Measurements from ENCODE around the gene SNX2.
A peak's percentile ranks its signal among the peaks of the same experiment; 100 is the strongest.
"Not testable (repeated sequence)": the region's sequence is repeated elsewhere in the genome, so short reads cannot be mapped to it uniquely, and the experiment has no call there.

Gene SNX2

GRCh38 chr5:122774861-122775549 is at the start of gene SNX2:
SNX2 (plus strand) TSS chr5:122775080; CDS start chr5:122775104, 24 bp downstream.
- peak; percentile 46 for DNase-seq

DNA sequence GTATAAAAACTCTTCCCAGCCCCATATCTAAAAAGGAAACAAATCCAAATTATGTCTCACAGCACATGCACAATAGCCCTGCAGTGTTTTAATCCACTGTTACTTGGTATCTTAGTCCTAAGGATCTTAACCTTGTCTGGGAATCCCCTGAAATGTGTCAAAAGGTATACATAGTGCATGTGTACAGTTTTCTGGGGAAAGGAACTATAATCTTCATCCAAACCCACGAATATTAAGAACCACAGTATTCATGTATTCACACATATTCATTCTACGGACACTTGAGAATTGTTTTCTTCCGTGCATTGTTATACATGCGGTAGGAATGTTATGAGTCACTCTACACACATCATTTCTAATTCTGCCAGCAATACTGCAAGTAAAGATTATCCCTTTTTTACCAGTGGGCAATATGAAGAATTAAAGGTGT is 47.8 kb upstream of the SNX2 start:
- DNase-seq, result no peak

DNA sequence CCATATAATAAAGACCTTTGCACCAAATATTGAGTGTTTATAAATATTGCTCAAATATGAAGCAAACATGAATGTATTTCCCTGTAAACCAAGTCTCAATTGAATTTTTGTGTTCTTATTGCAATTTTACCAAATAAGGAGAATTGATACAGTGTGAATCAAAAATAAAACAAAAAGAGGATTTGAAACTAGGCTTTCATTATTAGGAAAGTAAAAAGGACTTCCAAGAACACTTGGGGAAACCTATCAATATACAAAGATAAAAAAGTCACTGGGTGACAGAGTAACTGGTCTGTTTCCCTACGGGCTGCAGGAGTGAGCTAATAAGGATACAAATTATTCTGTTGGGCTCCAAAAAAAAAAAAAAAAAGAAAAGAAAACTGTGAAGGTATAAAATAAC is 44.8 kb upstream of the SNX2 start:
- DNase-seq, result no peak

DNA sequence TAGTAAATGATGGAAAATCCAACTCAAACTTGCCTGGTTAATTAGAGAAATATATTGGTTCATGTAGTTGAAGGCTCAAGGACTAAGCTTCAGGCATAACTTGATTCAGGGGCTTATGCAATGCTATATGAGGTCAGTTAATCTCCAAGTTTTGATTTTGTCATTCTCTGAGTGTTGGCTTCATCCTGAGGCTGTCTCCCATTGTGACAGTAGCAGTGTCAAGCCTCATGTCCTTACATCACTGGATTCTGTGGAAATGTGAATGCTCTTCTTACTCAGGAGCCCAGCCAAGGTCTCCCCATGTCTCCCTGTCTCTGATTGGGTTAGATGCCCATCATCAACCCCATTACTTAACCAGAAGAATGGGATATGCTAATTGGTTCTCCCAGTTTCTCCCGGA is 44.4 kb upstream of the SNX2 start:
- DNase-seq, result no peak

DNA sequence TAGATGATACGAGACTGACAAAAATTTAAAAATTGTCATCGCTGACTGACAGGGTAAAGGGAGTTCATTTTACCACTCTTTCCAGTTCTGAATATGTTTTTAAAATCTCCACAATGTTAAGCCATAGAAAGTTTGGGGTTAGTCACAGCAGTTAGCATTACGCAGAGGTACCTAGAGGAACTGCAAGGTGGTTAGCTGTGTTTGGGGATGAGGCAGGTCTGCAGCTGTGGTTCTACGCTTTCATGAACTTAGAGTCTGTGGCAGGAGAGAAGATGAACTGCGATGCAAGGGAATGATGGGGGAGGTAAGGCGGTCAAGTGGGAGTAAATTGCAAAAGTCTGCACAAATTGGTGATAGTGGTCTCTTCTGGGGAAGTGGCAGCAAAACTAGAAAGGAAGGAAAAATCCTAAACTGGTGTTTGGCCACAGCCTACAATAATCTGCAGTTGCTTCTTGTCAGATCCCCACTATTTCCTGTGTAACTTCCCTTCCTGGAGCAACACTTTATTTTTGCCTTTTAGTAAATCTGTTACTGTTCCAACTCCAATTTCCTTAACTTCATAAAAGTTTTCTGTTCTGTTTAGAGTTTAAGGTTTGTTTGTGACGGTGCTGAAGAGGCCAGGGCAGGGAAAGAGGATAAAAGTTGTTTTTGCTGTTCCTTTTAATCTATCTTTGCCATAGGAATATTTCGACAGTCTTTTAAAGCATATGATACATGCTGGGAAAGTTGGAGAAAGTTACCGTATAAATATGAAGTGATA is 38.6 kb upstream of the SNX2 start:
- DNase-seq, result no peak

DNA sequence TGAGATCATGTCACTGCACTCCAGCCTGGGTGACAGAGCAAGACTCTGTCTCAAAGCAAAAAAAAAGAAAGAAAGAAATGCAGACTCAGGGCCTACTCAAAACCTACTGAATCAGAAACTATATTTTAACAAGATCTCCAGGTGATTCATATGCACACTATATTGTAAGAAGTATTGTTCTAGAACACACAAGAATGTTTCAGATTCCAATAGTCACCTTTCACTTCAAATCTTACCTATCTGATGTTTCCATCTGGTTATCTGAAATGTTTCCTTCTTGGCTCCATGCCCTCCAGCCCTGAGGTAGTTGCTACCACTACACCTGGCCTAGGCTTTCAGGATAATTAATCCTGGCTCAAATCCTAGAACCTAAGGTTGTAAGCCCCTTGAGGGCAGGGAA is 36.8 kb upstream of the SNX2 start:
- no peak for DNase-seq

DNA sequence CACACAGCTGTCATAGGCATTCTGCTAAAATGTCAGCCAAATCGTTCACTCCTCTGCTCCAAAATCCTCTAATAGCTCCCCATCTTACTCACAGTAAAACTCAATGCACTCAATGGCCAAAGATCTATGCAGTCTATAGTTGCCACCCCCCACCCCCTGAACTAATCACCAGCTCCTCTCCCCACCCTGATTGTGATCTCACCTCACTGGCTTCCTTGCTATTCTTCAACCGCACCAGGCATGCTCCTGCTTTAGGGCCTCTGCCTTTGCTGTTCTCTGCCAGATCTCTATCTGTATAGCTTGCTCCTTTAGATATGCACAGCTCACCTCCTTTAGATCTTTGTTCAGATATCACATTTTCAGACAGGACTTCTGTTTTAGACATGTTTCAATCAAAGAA is 33.2 kb upstream of the SNX2 start:
- DNase-seq, result no peak

DNA sequence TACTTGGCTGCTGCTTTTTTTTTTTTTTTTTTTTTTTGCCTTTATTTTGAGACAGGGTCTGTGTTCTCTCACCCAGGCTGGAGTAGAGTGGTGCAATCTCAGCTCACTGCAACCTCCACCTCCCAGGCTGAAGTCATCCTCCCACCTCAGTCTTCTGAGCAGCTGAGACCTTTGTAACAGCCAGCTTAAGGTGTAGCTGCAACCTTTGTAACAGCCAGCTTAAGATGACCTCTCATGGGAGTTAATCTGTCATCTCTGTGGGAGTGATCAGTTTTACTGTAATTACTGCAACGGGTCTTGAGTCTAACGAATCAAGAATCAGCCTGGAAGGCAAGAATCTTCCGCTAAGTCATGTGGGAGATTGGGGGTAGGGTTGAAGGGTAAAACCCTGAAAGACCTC is 31.6 kb upstream of the SNX2 start:
- DNase-seq, result no peak

DNA sequence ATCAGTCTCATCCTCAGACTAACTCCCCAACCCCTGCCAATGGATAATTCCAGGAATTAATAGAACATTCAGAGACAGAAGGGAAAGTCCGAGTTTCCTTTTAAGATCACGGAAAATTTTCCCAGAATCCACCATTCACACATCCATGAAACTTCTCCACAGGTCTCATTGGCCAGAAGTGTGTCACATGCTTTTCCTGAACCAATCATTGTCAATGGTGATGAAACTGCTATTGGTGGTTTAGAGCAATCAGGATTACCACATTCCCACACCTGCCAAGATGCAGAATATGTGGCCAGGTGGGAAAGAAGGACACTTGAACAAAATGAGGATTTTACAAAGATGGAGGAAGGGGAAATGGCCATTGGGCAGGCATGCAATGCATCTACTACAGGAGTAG is 29.3 kb upstream of the SNX2 start:
- no peak for DNase-seq

GRCh38 chr5:122749886-122750285 is 25.0 kb upstream of the SNX2 start:
- DNase-seq, result no peak

DNA sequence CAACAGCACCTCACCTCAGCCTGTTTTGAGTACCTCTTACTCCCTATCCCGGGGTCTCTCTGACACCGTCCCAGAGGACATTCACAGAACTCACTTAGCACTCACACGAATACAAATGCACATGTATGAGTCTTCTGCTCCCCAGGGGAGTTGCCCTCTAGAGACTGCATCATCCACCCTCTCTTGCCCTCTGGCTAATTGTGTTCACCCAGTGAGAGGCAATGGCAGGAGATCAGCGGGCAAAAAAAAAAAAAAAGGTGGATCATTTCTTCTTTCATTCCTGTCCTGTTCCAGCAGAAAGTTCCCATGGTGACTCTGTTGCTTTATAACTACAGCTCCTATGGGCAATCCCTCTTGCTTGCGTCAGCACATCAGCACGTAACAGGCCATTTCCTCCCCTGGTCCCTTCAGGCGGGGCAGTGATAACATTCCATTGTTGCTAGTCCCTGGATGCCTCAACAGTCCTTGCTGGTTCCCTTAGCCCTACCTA is 23.5 kb upstream of the SNX2 start:
- DNase-seq, result no peak

- no peak for DNase-seq
Observed at GRCh38 chr5:122753500-122753899, 21.4 kb upstream of the SNX2 start.

GRCh38 chr5:122755783-122756182 is 19.1 kb upstream of the SNX2 start:
- DNase-seq, result no peak

DNA sequence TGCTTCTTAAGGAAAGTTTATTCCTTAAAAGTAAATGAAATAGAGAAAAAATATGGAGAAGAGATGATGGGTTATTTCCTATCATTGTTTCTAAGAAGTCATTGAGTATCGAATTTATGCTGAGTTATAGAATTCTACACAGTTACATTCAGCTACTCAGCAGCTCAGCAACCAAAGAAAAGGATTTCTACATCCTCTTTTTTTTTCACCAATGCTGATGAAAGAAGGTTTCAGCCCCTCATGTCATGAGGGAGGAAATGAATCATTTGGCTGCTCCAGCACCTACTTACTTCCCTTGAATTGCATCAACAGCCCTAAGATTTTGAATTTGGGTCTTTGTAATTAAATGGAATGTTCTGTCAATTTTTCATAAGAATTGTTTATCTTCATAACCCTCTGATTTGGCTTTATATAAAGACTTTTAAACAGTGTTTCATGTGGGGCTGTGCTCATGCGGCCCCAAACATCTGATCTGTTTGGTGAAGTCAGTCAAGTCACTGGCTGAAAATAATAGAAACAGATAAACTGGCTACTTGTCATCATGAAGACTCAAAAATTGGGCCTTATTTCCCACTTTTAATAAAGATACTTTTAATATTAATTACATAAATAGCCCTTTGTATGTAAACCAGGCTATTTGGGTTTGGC is 18.5 kb upstream of the SNX2 start:
- no peak for DNase-seq

DNA sequence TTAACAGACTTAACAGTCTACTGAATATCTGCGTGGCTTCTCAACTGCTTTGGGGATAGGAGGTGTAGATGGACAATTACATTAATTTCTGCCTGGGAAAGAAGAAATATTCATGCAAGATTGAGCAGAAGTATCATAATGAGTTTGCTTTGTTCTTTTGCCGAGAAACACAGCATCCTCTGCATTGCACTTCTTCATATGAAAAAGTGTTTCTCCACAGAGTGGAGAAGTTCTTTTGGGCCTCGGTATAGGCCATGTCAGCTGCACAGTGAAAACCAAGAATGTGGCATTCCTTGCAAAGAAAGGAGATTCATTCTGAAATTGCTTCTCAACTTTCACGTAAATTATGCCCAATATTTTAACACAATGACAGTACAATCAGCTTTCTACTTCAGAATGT is 17.6 kb upstream of the SNX2 start:
- no peak for DNase-seq

DNA sequence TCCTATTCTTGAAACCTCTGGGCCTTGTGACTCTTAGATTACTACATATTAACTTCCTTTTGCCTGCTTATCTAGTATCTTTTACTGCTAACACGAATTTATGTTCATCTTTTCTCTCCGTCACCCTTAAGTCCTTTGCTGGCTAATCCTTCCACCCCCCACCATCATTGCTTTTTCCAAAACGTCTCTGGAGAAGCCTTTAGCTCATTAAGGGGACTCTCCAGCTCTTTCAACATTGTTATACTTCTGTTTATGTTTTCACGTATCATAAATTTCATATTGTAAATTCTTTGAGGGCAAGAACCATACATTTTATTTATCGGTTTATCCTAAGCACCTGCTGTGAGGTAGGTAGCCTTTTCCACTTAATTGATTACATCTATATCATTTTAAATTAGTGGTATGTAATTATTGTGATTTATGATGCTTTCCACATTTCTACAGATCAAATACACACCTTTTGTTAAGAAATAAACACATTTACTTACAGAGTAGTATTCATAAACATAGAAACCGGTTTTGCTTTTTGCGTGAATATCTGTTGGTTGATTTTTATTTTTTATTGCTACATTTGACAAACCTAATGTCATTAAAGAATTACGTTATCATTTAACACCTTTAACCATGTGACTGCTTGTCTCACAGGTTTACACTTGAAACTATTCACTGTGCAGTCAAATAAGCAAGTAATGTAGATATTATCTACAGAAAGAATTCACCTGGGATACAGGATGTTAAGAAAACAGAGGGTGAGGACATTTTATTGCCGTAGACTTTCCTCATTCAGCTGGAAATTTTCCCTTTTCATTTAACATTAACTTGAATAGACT is 15.4 kb upstream of the SNX2 start:
- no peak for DNase-seq

- DNase-seq, result no peak
Observed at GRCh38 chr5:122760236-122760635, 14.6 kb upstream of the SNX2 start.

DNA sequence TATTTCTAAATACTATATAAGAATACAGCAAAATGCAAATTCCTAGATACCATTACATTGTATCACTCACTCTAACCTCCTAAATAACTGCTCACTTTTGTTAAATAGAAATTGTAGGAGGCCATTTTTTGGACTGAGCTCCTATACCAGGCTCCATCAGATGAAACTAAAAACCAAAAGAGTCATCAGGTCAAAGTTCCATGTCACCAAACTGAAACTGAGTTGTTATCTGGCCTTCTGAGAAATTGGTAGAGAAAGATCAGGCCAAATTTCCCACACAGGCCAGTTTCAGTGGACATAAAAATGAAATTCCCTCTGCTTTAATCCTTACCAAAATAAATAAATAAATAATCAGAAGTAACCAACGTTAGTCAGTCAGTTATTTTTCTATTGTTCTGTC is 13.8 kb upstream of the SNX2 start:
- DNase-seq, result no peak

DNA sequence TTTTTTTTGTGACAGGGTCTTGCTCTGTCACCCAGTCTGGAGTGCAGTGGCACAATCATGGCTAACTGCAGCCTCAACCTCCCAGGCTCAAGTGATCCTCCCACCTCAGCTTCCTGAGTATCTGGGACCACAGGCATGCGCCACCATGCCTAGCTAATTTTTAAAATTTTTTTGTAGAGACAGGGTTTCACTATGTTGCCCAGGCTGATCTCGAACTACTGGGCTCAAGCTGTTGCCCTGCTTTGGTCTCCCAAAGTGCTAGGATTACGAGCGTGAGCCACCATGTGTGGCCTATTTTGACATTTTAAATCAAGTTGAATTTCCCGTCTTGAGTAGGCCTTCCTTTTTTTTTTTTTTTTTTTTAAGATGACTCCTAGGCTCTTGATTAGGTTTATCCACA is 13.0 kb upstream of the SNX2 start:
- not testable (repeated sequence) for DNase-seq

- DNase-seq, result no peak
Observed at GRCh38 chr5:122766130-122766529, 8.8 kb upstream of the SNX2 start.

DNA sequence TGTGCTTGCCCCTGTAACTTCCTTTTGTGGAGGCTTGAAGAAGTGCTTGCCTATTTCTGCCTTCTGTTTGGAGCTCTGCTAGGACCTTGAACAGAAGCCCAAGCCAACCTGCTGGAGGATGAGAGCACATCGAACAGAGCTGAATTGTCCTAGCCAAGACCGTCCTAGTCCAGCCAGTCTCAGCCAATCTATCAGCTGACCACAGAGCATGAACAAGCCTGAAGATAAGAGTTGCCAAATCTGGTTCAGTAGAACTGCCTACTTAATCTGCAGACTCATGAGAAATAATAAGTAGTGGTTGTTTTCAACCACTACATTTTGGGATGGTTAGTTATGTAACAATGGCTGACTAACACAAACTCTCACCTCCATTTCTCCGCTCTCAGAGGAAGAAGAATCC is 4.4 kb upstream of the SNX2 start:
- no peak for DNase-seq

- no peak for DNase-seq
Observed at GRCh38 chr5:122772446-122772845, 2.4 kb upstream of the SNX2 start.

DNA sequence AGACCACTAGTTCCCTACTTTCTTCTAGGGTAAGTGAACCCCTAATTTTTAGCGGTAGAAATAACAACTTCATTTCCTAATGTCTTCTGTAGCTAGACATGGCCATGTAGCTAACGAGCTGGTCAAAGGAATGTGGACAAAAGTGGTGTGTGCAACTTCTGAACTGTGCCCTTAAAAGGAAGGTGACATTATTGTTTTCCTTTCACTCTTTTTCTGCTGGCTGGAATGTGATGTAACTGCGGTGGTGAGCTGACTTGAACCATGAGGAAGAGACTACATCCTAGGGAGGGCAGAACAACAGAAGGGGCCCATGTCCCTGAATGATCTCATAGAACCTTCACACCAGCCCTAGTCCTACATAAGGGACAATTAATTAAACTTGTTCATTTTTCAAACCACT is 1.3 kb upstream of the SNX2 start:
- DNase-seq, result no peak

Data from NCI-H2107 (cell line).